Transverse colon (tissue), 4 donors: ENCODE results near the gene ARNT2. TPM values are rescaled to one million over a fixed set of nuclear protein-coding genes. Genes with fewer than 3 reads are reported as not detected.

ENCODE experiments used
- DNase-seq: peaks from one replicate; pipeline ENCODE4 v3.0.0-alpha.2; 2019
- H3K27ac ChIP-seq, 4 donors: fragments of 200-600 bp; sonication (generic); 2 replicates each; pipeline ENCODE4 v1.5.1; 2016 to 2018; ENCODE audit warnings: inconsistent platforms in 4 of 4
- H3K27me3 ChIP-seq: fragments of 200-600 bp; sonication (generic); 2 replicates; pipeline ENCODE4 v1.5.1; 2017; ENCODE audit warnings: inconsistent platforms
- H3K36me3 ChIP-seq, 4 donors: fragments of 200-600 bp; sonication (generic); 2 replicates each; pipeline ENCODE4 v1.5.1; 2017 to 2019; ENCODE audit warnings: inconsistent platforms in 4 of 4
- H3K4me1 ChIP-seq, 4 donors: fragments of 200-600 bp; sonication (generic); 2 replicates each; pipeline ENCODE4 v1.5.1; 2017 to 2020; ENCODE audit warnings: inconsistent platforms in 4 of 4
- H3K4me3 ChIP-seq, 4 donors: fragments of 200-600 bp; sonication (generic); 1 replicate in 1 of 4; 2 replicates in 3 of 4; pipeline versions ENCODE4 v1.5.1 to v1.6.1; 2017 to 2019; ENCODE audit warnings: inconsistent platforms in 4 of 4
- H3K9me3 ChIP-seq, 2 donors: fragments of 200-600 bp; sonication (generic); 2 replicates each; pipeline ENCODE4 v1.5.1; 2017 to 2019; ENCODE audit warnings: inconsistent platforms in 2 of 2
- CTCF ChIP-seq, 5 experiments: fragments of 200-600 bp in 3 of 5; fragments of 450-650 bp in 2 of 5; sonication (generic) in 3 of 5; IDR thresholded peaks; 1 replicate in 2 of 5; 2 replicates in 3 of 5; pipeline ENCODE4 v1.5.1; 2016 to 2017; ENCODE audit warnings: antibody characterized with exemption in 5 of 5, inconsistent platforms in 3 of 5, mild to moderate bottlenecking in 2 of 5, moderate library complexity in 1 of 5
- EP300 ChIP-seq: sonication (generic); formaldehyde crosslinking; IDR thresholded peaks from one replicate; pipeline ENCODE4 v1.6.1; 2017; ENCODE audit warnings: antibody characterized with exemption, low read depth
- POLR2A ChIP-seq: fragments of 450-650 bp; IDR thresholded peaks from one replicate; pipeline ENCODE4 v1.6.1; 2016; ENCODE audit warnings: antibody characterized with exemption, mild to moderate bottlenecking, moderate library complexity
- POLR2AphosphoS5 ChIP-seq, 3 donors: sonication (generic); formaldehyde crosslinking; IDR thresholded peaks; one replicate each; pipeline ENCODE4 v1.6.1; 2016; ENCODE audit warnings: antibody characterized with exemption in 3 of 3
- WGBS, 2 donors: methylation state at CpG; one replicate each; pipeline ENCODE4 v1.1.5; 2018; ENCODE audit warnings: low coverage in 1 of 2; 5-methylcytosine and 5-hydroxymethylcytosine counted together
- in situ Hi-C, 4 donors: fragments of 200-750 bp; cut with MboI; loops; one replicate each; pipeline versions ENCODE4 v1.15.0 to v1.15.1; 2017; ENCODE audit warnings: low sequenced_read_pairs in 3 of 4, low pct_ligation_motif_present in 1 of 4, low pct_unique_long_range_greater_than_20kb in 1 of 4
- intact Hi-C: fragments of 100-400 bp; cut with DNase I; formaldehyde crosslinking; loops from one replicate; pipeline ENCODE4 v1.15.1; 2023; ENCODE audit warnings: low total_unique reads
- total RNA-seq, 4 donors: library from RNA; depleted of rRNA; stranded (reverse); fragments of >200 nt; gene quantifications; one replicate each; pipeline ENCODE4 v1.1.0, GENCODE V29; 2016

Gene ARNT2
- total RNA-seq, 4 donors from 2014 or later, result 1.9 to 4.0 (median 2.5) TPM; not detected in 1

- intact Hi-C loops, result no loop called here
- 10 to 44% methylated on average over 2 to 4 of the region's 4 CpGs for WGBS, 2 donors
Observed at GRCh38 chr15:80550908-80551260, 146.7 kb downstream of the ARNT2 start.

GRCh38 chr15:80551348-80551747 lies 147.2 kb downstream of the ARNT2 start:
- Histone ChIP-seq H3K4me3 (no peak overlapping the region), H3K27me3 (no peaks in the 10 kb centered on the region), H3K4me1 (no peaks in the 10 kb centered on the region), H3K36me3 (no peaks in the 10 kb centered on the region), H3K27ac (no peak overlapping the region), H3K9me3 (no peaks in the 10 kb centered on the region)
- WGBS, 2 donors, result 90 to 100% methylated on average over 2 to 3 of the region's 3 CpGs
- TF ChIP-seq EP300 (no peak), POLR2A (no peak), CTCF (IDR thresholded peaks at IDR 0.05) (no peak), POLR2AphosphoS5 (IDR thresholded peaks at IDR 0.05) (no peak)
- in situ Hi-C loops (loop anchor here in 3 of 4 donors (25.0 kb wide), 1 partner anchor 411 kb away; no protein-coding TSS in a partner anchor), intact Hi-C loops (no loop called here)
- DNase-seq, result no peak

More at GRCh38 chr15:80550908-80551260, 146.7 kb downstream of the ARNT2 start:
- no peak for TF ChIP-seq EP300
- TF ChIP-seq CTCF (IDR thresholded peaks at IDR 0.05), result no peak
- no peak for TF ChIP-seq POLR2A
- TF ChIP-seq POLR2AphosphoS5 (IDR thresholded peaks at IDR 0.05), result no peak
- Histone ChIP-seq H3K9me3 (no peaks in the 10 kb centered on the region), H3K4me1 (no peaks in the 10 kb centered on the region), H3K27ac (no peak overlapping the region), H3K27me3 (no peaks in the 10 kb centered on the region), H3K4me3 (no peak overlapping the region), H3K36me3 (no peaks in the 10 kb centered on the region)
- in situ Hi-C loops, result loop anchor here in 3 of 4 donors (25.0 kb wide), 1 partner anchor 411 kb away; no protein-coding TSS in a partner anchor
- no peak for DNase-seq

GRCh38 chr15:80554560-80554959 lies 150.4 kb downstream of the ARNT2 start:
- in situ Hi-C loops, result loop anchor here in 3 of 4 donors (25.0 kb wide), 1 partner anchor 408 kb away; no protein-coding TSS in a partner anchor
- H3K27me3 ChIP-seq, result no peaks in the 10 kb centered on the region
- H3K4me1 ChIP-seq, result no peaks in the 10 kb centered on the region
- WGBS, 2 donors, result 80 to 85% methylated on average over 1 of the region's 1 CpG
- H3K36me3 ChIP-seq, result no peaks in the 10 kb centered on the region
- H3K4me3 ChIP-seq, result no peak overlapping the region
- H3K27ac ChIP-seq, result no peak overlapping the region
- no peak for DNase-seq
- H3K9me3 ChIP-seq, result no peaks in the 10 kb centered on the region
- TF ChIP-seq EP300 (no peak), CTCF (IDR thresholded peaks at IDR 0.05) (no peak), POLR2AphosphoS5 (IDR thresholded peaks at IDR 0.05) (no peak), POLR2A (no peak)
- intact Hi-C loops, result no loop called here

GRCh38 chr15:80556694-80557367 lies 152.6 kb downstream of the ARNT2 start:
- no peaks in the 10 kb centered on the region for H3K4me1 ChIP-seq
- intact Hi-C loops (no loop called here), in situ Hi-C loops (loop anchor here in 3 of 4 donors (25.0 kb wide), 1 partner anchor 405 kb away; no protein-coding TSS in a partner anchor)
- no peak for TF ChIP-seq EP300
- TF ChIP-seq POLR2AphosphoS5 (IDR thresholded peaks at IDR 0.05), result no peak
- no peak for TF ChIP-seq CTCF (IDR thresholded peaks at IDR 0.05)
- TF ChIP-seq POLR2A, result no peak
- no peak for DNase-seq
- 84% methylated on average over 7 of the region's 7 CpGs; no CpG with 5 or more reads in 1 of the 2 donors for WGBS, 2 donors
- H3K27ac ChIP-seq, result no peak overlapping the region
- no peaks in the 10 kb centered on the region for H3K9me3 ChIP-seq
- H3K36me3 ChIP-seq, result no peaks in the 10 kb centered on the region
- H3K4me3 ChIP-seq, result no peak overlapping the region
- H3K27me3 ChIP-seq, result no peaks in the 10 kb centered on the region
